ENCODE data around the gene SUMO2. TPM values are rescaled to one million over a fixed set of nuclear protein-coding genes. Genes with fewer than 3 reads are reported as not detected.

The SUMO2 gene
- total RNA-seq, 1 experiment from 2014 or later = 859 TPM

GRCh38 chr17:75225016-75225415 lies 42.3 kb upstream of the SUMO2 start:
- intact Hi-C loops (cut with micrococcal nuclease) = no loop called here
- no peak overlapping the region for H2AFZ ChIP-seq (ENCODE audit: low read depth, low read length, poor library complexity, severe bottlenecking)
- H3K4me2 ChIP-seq (ENCODE audit: low read length) = no peak overlapping the region
- no peaks in the 10 kb centered on the region for H3K27me3 ChIP-seq (ENCODE audit: insufficient read depth, low read length)
- no peak for DNase-seq (ENCODE audit: low read depth, low spot score)
- peaks cover 24% of the 10 kb centered on the region for H3K79me2 ChIP-seq (ENCODE audit: insufficient read depth, low read length)
- ChIA-PET CTCF (interaction anchor here (1.2 kb wide), 1 partner anchor 187 kb away, joined by 3 read pairs; no protein-coding TSS in a partner anchor), POLR2A (no interaction called here), RAD21 (ENCODE audit: low non-redundant PET in 1 of 2, low total read pairs in 2 of 2, uncharacterized antibody in 2 of 2, unreplicated experiment in 2 of 2) (no interaction called here)
- ATAC-seq = no peak
- peaks cover 35 to 72% of the 10 kb centered on the region in 2 experiments; a peak in 3 of 4 replicates for H3K36me3 ChIP-seq (ENCODE audit: control insufficient read depth in 1 of 2, insufficient read depth in 2 of 2, low read length in 2 of 2)
- no peak overlapping the region for H3K4me3 ChIP-seq (replicated peaks in 1 of 2; ENCODE audit: low read depth in 1 of 2, low read length in 2 of 2)
- no peak overlapping the region for H3K9ac ChIP-seq (ENCODE audit: low read length)
- no peak for TF ChIP-seq CEBPB (IDR thresholded peaks at IDR 0.05; ENCODE audit: low read depth)
- no peak for TF ChIP-seq EGR1 (IDR thresholded peaks at IDR 0.05; ENCODE audit: low read depth)
- TF ChIP-seq FOSL1 (IDR thresholded peaks at IDR 0.05; ENCODE audit: low read depth) = no peak
- no peak for TF ChIP-seq EZH2phosphoT487 (IDR thresholded peaks at IDR 0.05; ENCODE audit: borderline replicate concordance)
- no peak for TF ChIP-seq YY1 (IDR thresholded peaks at IDR 0.05; ENCODE audit: extremely low read depth, insufficient replicate concordance, low read depth, low read length)
- no peaks in the 10 kb centered on the region for H3K9me2 ChIP-seq (ENCODE audit: insufficient read depth)
- H4K20me1 ChIP-seq (ENCODE audit: insufficient read depth) = no peaks in the 10 kb centered on the region
- no peak overlapping the region for H3K27ac ChIP-seq (ENCODE audit: low read depth, low read length)
- H3K9me3 ChIP-seq (ENCODE audit: control insufficient read depth in 1 of 2, insufficient read depth in 1 of 2, low read depth in 1 of 2, low read length in 2 of 2) = no peaks in the 10 kb centered on the region
- BruUV-seq (replicated peaks) = no TSS peak
- H3K4me1 ChIP-seq (ENCODE audit: control insufficient read depth in 1 of 2, insufficient read depth in 2 of 2, low read length in 2 of 2) = no peaks in the 10 kb centered on the region

GRCh38 chr17:75219815-75220214 lies 37.1 kb upstream of the SUMO2 start:
- BruUV-seq (replicated peaks) = no TSS peak
- RAD21 ChIA-PET (ENCODE audit: low non-redundant PET in 1 of 2, low total read pairs in 2 of 2, uncharacterized antibody in 2 of 2, unreplicated experiment in 2 of 2) = interaction anchor here in 1 of 2 experiments (1.3 kb wide), 1 partner anchor 106 kb away, joined by 4 read pairs; no protein-coding TSS in a partner anchor
- no peak overlapping the region for H3K4me2 ChIP-seq (ENCODE audit: low read length)
- H3K27me3 ChIP-seq (ENCODE audit: insufficient read depth, low read length) = no peaks in the 10 kb centered on the region
- no peaks in the 10 kb centered on the region for H3K4me1 ChIP-seq (ENCODE audit: control insufficient read depth in 1 of 2, insufficient read depth in 2 of 2, low read length in 2 of 2)
- H3K9me2 ChIP-seq (ENCODE audit: insufficient read depth) = no peaks in the 10 kb centered on the region
- no peak overlapping the region for H3K9ac ChIP-seq (ENCODE audit: low read length)
- H2AFZ ChIP-seq (ENCODE audit: low read depth, low read length, poor library complexity, severe bottlenecking) = no peak overlapping the region
- TF ChIP-seq RAD21 (IDR thresholded peaks at IDR 0.05; ENCODE audit: low read depth) (no peak), ZNF274 (IDR thresholded peaks at IDR 0.05; ENCODE audit: low read depth, low read length) (no peak), CBX3 (IDR thresholded peaks at IDR 0.05; ENCODE audit: low read depth) (no peak), SRF (IDR thresholded peaks at IDR 0.05; ENCODE audit: low read depth) (no peak), ELF1 (IDR thresholded peaks at IDR 0.05; ENCODE audit: borderline replicate concordance, low read depth) (no peak), SIN3A (IDR thresholded peaks at IDR 0.05; ENCODE audit: low read depth) (no peak), TCF7L2 (IDR thresholded peaks at IDR 0.05; ENCODE audit: borderline replicate concordance, extremely low read depth, insufficient read depth, insufficient read length) (no peak), JUND (IDR thresholded peaks at IDR 0.05) (no peak), EZH2phosphoT487 (IDR thresholded peaks at IDR 0.05; ENCODE audit: borderline replicate concordance) (no peak)
- POLR2A ChIA-PET = interaction anchor here (0.9 kb wide), 1 partner anchor 14 kb away, joined by 4 read pairs; the partner anchor contains the start of gene NUP85
- intact Hi-C loops (cut with micrococcal nuclease) = no loop called here
- peaks cover 48 to 65% of the 10 kb centered on the region in 2 experiments for H3K36me3 ChIP-seq (ENCODE audit: control insufficient read depth in 1 of 2, insufficient read depth in 2 of 2, low read length in 2 of 2)
- peaks cover 62% of the 10 kb centered on the region for H3K79me2 ChIP-seq (ENCODE audit: insufficient read depth, low read length)
- no peaks in the 10 kb centered on the region for H3K9me3 ChIP-seq (ENCODE audit: control insufficient read depth in 1 of 2, insufficient read depth in 1 of 2, low read depth in 1 of 2, low read length in 2 of 2)
- ATAC-seq (no peak), DNase-seq (ENCODE audit: low read depth, low spot score) (no peak)
- H4K20me1 ChIP-seq (ENCODE audit: insufficient read depth) = no peaks in the 10 kb centered on the region
- no peak overlapping the region for H3K4me3 ChIP-seq (replicated peaks in 1 of 2; ENCODE audit: low read depth in 1 of 2, low read length in 2 of 2)
- CTCF ChIA-PET = interaction anchor here (1.1 to 1.4 kb wide), 2 partner anchors 18 to 106 kb away, joined by 3 to 6 read pairs; no protein-coding TSS in a partner anchor
- no peak overlapping the region for H3K27ac ChIP-seq (ENCODE audit: low read depth, low read length)

All from HCT116 (cell line).